Brain microvascular endothelial cell (primary cell): ENCODE results near the gene CPSF3.

Source experiments
- DNase-seq: peaks from one replicate; pipeline ENCODE4 v3.0.0-alpha.2; 2020
- H3K27ac ChIP-seq: fragments of 250-450 bp; sonication (Bioruptor Pico); 2 replicates; pipeline ENCODE4 v1.5.1; 2020; ENCODE audit warnings: mild to moderate bottlenecking, moderate library complexity
- H3K27me3 ChIP-seq: fragments of 250-450 bp; sonication (Bioruptor Pico); replicated peaks from 2 replicates; pipeline ENCODE4 v1.5.1; 2020; ENCODE audit warnings: mild to moderate bottlenecking
- H3K36me3 ChIP-seq: fragments of 250-450 bp; sonication (Bioruptor Pico); replicated peaks from 2 replicates; pipeline ENCODE4 v1.5.1; 2020; ENCODE audit warnings: mild to moderate bottlenecking
- H3K4me3 ChIP-seq: 2 replicates; pipeline ENCODE4 v1.5.1; 2011; ENCODE audit warnings: low read depth, mild to moderate bottlenecking, control low read depth, low read length, moderate library complexity
- in situ Hi-C: cut with HindIII; loops from 2 replicates; pipeline ENCODE4 v1.10.0; 2017; ENCODE audit warnings: low sequenced_read_pairs, low pct_ligation_motif_present
- TF ChIP-seq, protein P1 (sequence below): IDR thresholded peaks from 2 replicates; pipeline ENCODE4 v1.5.1; 2011; ENCODE audit warnings: low read depth, mild to moderate bottlenecking, moderate library complexity, low read length, control low read depth, inconsistent platforms; ENCODE audit errors: missing control alignments

The CPSF3 gene

DNA sequence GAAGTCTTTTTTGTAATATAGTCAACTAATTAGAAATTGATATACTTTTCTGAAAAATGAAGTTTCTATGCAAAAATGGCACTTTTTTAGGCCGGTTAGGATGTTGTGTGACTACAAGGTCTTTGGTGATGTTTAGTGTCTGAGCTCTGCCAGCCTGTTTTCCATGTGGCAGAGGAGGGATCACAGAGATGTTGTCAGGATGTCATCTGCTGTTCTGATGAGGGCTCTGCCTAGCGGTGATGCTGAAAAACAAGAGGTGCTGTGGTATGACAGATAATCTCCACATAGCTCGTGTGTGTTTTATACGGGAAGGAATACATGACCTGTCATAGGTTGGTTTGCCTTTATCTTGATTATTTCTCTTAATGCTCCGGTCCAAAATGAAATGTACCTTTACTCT is 38.9 kb downstream of the CPSF3 start:
- TF ChIP-seq, protein P1, sequence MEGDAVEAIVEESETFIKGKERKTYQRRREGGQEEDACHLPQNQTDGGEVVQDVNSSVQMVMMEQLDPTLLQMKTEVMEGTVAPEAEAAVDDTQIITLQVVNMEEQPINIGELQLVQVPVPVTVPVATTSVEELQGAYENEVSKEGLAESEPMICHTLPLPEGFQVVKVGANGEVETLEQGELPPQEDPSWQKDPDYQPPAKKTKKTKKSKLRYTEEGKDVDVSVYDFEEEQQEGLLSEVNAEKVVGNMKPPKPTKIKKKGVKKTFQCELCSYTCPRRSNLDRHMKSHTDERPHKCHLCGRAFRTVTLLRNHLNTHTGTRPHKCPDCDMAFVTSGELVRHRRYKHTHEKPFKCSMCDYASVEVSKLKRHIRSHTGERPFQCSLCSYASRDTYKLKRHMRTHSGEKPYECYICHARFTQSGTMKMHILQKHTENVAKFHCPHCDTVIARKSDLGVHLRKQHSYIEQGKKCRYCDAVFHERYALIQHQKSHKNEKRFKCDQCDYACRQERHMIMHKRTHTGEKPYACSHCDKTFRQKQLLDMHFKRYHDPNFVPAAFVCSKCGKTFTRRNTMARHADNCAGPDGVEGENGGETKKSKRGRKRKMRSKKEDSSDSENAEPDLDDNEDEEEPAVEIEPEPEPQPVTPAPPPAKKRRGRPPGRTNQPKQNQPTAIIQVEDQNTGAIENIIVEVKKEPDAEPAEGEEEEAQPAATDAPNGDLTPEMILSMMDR = no peak
- no peak for DNase-seq
- Histone ChIP-seq H3K27ac (no peak overlapping the region), H3K27me3 (no peaks in the 10 kb centered on the region), H3K4me3 (no peak overlapping the region), H3K36me3 (peaks cover 4% of the 10 kb centered on the region)
- in situ Hi-C loops = no loop called here

DNA sequence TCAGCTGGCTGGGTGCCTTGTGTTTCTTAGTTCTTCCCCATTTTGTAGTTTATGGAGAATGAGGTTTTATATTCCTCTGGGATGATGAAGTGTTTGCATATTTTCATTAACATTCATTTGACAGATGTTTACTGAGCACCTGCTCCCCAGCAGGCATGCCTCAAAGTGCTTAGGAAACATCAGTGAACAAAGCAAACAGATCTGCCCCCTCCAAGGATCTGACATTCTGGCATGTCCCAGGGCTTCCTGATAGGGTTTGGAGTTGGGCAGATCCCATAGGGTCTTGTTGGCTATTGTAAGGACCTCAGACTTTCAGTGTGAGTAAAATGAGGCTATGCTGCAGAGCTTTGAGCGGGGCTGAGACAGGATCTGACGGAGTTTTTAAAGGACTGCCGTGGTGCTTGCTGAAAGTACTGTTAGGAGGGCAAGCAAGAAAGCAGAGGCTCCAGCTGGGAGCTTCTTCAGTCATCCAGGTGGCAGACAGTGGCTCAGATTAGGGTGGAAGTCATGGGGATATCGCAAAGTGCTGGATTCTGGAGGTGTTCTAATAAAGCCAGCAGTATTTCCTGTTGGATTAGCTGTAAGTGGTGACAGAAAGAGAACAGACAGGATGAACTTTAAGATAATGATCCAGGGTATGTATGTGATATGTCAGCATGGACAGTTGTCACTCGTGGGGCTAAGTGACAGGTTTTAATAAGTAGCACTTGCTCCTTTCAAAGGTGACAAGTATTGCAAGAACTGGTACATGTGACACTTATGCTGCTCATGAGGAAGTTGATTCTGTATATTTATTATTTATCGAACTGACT is 39.6 kb downstream of the CPSF3 start:
- H3K4me3 ChIP-seq = no peak overlapping the region
- no peak for DNase-seq
- no peaks in the 10 kb centered on the region for H3K27me3 ChIP-seq
- in situ Hi-C loops = no loop called here
- TF ChIP-seq, protein P1 = no peak
- H3K36me3 ChIP-seq = peaks cover 6% of the 10 kb centered on the region
- no peak overlapping the region for H3K27ac ChIP-seq

DNA sequence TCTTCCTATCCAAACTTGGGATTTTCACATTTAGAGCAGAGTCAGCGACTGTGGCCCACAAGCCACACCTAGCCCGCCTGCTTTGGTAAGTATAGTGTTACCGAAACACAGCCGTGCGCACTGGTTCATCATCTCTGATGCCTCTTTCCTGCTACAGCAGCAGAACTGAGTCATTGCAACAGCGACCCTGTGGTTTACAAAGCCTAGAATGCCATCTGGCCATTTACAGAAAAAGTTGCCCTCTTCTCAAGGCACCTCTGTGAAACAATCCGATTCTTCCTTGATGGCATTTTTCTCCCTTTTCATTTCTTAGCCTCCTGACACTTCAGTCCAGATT is 40.2 kb downstream of the CPSF3 start:
- in situ Hi-C loops = no loop called here
- peaks cover 6% of the 10 kb centered on the region for H3K36me3 ChIP-seq
- peak; percentile 25 for DNase-seq

DNA sequence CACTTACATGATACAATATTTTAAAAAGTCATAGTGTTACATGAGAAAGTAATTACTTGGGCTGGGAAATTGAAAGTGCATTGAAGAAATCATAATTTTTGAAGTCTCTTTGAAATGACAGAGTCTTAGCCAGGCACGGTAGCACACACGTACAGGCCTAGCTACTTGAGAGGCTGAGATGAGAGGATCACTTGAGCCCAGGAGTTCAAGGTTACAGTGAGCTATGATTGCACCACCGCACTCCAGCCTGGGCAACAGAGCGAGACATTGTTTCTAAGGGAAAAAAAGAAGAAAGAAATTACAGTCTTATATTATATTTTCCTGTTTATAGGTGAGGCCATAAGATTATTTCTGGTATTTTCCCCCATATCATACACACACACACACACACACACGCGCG is 41.7 kb downstream of the CPSF3 start:
- Histone ChIP-seq H3K27ac (no peak overlapping the region), H3K27me3 (no peaks in the 10 kb centered on the region), H3K4me3 (no peak overlapping the region), H3K36me3 (peaks cover 6% of the 10 kb centered on the region)
- no peak for DNase-seq
- TF ChIP-seq, protein P1 = no peak
- in situ Hi-C loops = no loop called here

More for the DNA sequence above, 40.2 kb downstream of the CPSF3 start:
- no peaks in the 10 kb centered on the region for H3K27me3 ChIP-seq
- H3K27ac ChIP-seq = no peak overlapping the region
- TF ChIP-seq, protein P1 = no peak
- no peak overlapping the region for H3K4me3 ChIP-seq

DNA sequence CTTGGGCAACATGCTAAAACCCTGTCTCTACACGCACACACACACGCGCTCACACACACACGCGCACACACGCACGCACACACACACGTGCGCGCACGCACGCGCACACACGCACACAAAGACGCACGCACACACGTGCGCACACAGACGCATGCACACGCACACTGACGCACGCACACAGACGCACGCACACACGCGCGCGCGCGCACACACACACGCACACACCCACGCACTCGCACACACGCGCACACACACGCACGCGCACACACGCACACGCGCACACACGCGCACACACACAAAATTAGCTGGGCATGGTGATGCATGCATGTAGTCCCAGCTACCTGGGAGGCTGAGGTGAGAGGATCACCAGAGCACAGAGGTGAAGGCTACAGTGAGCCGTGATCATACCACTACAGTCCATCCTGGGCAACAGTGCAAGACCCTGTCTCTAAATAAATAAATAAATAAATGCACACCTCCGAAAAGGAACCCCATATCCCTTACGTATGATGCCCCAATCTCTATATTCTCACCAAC is 42.8 kb downstream of the CPSF3 start:
- DNase-seq = no peak
- H3K27me3 ChIP-seq = no peaks in the 10 kb centered on the region
- in situ Hi-C loops = no loop called here
- H3K27ac ChIP-seq = no peak overlapping the region
- H3K4me3 ChIP-seq = no peak overlapping the region
- TF ChIP-seq, protein P1 = no peak
- H3K36me3 ChIP-seq = peaks cover 6% of the 10 kb centered on the region
